ENCODE data around the gene TP53I11. TPM values are rescaled to one million over a fixed set of nuclear protein-coding genes. Genes with fewer than 3 reads are reported as not detected.
A peak's percentile ranks its signal among the peaks of the same experiment; 100 is the strongest.

The TP53I11 gene
- total RNA-seq, 1 donor from 2014 or later: 36.9 TPM

DNA sequence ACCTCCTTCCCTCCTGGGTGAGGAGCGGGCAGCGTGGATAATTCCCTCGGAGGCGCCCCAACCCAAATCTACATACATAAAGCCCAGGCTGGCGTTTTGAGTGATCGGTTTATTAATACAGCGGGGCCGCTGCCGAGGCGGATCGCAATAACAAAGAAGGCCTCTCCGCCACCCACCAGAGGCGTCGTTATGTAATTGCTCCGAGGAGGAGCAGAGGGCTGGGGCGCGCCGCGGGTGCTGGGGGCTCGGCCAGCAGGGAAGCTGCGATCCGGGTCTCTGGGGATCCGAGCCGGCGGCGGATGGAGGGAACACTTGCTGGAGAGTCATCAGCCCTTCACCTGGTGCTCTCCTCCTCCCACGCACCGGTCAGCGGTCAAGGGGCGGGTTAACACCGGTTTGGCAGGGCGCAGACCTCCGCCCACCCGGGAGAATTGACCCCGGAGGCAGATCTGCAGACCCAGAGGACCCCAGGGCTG, 6.4 kb upstream of the TP53I11 start:
- DNase-seq: no peak

GRCh38 chr11:44955015-44955738, 4.5 kb upstream of the TP53I11 start:
- DNase-seq: peak; percentile 59

- no peak for DNase-seq
Observed at GRCh38 chr11:44954051-44954906, 3.6 kb upstream of the TP53I11 start.

DNA sequence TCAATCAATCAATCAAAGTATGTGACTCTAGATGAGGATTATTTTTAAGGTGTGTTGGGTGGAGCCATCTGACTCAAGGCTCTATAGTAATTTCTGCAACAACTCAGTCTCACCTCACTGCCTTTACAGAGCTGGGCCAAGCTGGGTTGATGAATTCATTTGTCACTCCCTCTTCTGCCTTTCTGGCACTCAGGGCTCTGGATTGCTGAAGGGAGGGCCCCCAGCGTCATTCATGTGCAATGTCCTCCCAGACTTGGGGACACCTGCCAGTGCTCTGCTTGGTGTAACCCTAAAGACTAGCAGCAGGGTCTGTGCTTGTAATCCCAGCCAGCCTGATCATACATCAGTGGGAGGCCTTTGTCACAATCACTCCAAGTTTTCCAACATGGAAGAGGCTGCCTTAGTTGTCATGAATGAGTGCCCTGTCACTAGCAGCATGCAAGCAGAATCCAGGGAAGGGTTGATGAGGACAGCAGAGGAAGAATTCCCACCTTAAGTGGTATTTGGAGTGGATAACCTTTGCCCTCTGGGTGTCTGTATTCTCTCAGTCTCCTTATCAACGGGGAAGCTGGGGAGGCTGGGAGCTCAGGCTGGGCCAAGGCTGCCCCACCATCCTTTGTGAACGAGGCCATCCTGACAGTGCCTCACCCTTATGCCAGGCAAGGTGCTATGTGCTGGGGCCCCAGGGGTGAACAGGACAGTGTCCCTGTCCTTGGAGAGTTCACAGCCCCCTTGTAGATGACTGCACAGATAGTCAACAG, 2.0 kb upstream of the TP53I11 start:
- no peak for DNase-seq

DNA sequence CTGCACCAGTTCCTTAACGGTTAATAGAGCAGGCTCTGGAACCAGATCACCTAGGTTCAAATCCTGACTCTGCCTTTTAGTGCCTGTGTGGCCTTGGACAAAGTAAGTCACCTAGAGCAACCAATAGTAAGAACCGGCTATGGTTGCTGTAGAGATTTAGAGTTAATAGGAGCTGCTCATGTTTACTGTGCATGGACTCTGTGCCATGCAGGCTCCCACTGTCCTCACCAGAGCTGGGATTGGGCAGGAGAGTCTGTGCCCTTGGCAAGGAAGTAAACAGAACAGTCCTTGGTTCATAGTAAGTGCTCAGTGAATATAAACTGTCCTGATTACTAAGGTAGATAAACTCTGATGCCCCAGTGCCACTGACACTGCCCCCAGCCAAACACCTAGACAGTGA, 1.4 kb upstream of the TP53I11 start:
- no peak for DNase-seq

- DNase-seq: peak; percentile 58
Observed at GRCh38 chr11:44950031-44950624, 555 bp downstream of the TP53I11 start.

- DNase-seq: peak; percentile 69
Observed at GRCh38 chr11:44949160-44950030, 1.3 kb downstream of the TP53I11 start.

- DNase-seq: no peak
Observed at GRCh38 chr11:44948155-44948554, 2.5 kb downstream of the TP53I11 start.

DNA sequence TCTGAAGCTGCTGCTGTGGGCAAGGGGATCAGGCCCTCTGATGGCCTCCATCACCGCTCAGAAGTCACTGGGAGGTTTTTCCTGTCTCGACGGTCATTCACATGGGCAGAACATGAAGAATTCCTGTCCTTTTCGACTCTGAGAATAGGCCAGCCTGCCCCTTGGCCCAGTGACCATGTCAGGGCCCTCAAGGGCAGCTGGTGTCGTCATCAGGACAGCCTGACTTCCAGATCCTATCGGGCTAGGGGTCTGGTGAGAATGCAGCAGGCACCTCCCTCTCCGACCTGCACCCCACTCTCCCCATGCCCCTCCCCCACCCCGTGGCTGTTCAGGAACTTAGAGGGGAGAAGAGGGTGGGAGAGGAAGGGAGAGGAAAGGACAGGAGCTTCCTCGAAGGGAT, 3.6 kb downstream of the TP53I11 start:
- no peak for DNase-seq

DNA sequence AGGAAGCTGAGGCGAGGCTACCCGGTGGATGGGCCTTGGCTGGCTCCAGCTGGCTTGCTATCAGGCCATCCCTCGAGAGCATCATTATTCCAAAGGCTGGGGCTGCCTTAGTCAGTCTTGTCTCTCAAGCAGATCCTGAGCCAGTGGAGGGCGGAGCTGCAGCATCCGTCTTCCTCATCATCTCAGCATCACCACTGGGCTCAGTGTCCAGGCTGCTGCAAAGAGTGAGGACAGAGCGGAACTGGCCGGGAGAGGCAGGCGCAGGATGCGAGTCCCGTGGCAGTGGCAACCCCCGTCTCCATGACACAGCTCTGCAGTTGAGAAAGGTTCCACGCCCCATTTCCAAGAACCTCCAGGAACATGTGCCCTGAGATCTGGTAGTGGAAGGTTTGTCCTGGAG, 4.4 kb downstream of the TP53I11 start:
- no peak for DNase-seq

DNA sequence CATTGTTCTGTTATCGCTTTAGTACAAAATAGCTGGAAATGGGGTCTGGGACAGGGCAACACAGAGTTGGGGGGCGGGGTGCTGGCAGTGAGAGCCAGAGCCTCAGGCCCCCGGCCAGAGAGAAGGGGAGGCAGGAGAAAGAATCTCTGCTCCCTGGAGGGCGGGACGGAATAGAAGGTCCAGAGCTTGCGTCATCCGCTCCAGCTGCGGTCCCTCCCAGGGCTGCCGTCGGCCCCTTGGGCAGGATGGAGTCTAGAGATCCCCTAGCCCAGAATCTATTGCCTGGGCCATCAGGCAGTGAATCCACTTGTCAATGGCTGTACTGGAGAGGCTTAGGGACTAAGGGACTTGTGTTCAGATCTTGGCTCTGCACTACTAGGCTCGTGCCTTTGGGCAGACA, 5.0 kb downstream of the TP53I11 start:
- no peak for DNase-seq

- no peak for DNase-seq
Observed at GRCh38 chr11:44944853-44945235, 5.8 kb downstream of the TP53I11 start.

GRCh38 chr11:44944181-44944852, 6.4 kb downstream of the TP53I11 start:
- DNase-seq: no peak

- peak; percentile 45 for DNase-seq
Observed at GRCh38 chr11:44943696-44944095, 7.0 kb downstream of the TP53I11 start.

DNA sequence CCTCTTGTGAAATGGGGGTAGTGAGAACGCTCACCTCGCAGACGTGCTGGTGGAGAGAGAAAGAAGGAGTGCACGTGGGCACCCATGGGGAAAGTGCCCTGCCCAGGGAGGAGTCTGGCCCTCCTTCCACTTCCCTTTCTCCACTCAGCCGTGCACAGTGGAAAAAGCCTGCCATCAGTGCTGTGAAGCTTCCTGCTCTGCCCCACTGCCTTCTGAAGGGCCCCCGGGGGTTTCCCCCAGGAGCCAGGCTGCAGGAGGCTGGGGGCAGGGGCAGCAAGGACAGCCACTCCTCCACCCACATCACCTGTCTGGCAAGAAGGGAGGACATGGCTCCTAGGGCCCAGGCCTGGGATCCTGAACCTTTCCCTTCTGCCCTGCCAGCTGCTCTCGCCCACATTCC, 7.6 kb downstream of the TP53I11 start:
- no peak for DNase-seq

DNA sequence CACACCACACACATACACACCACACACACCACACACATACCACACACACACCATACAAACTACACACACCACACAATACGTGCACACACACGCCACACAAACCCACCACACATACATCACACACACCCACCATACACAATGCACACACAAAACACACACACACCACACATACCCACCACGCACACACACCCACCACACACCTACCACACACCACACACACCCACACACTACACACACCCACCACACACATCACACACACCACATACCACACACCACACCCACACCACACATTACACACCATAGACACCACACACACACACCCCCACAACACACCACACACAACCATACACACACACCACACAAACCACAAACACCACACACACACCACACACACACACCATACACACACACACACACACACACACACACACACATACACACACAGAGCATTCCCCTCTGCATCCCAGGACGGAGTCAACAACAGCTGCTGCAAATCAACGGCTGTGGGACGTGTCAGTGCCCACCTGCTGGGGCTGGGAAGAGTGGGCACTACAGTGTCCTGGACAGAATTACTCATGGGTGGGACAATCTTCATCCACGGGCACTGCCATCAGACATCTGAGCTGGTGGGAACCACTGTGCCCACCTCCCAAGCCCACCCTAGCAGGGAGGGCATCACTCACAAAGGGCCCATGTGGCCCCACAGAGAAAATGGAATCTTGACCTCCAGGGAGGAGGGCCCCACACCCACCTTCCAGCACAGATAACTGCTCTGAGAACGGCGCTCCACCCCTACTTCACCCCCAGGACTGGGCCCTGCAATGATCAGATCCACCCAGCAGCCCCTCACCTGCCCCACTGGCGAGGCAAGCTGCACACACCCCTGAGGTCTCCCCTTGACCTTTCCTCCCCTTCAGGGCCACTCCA, 8.4 kb downstream of the TP53I11 start:
- DNase-seq: peak; percentile 72

GRCh38 chr11:44941259-44942021, 9.2 kb downstream of the TP53I11 start:
- peak; percentile 48 for DNase-seq

DNA sequence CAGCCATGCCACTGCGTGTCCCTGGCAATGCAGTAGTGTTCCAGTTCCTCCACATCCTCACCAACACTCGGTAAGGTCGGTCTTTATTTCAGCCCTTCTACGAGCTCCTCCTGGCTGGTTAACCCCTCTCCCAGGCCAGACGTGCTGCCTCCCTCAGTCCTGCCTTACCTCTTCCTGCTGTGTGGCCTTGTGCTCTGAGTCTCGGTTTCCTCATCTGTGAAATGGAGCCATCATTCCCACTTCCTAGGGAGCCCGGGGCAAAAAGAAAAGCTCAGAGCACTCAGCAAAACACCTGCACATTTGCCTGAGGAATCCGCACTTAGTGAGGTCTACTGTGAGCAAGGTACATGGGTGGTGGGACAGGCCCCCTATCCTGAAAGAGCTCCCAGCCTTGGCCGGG, 9.8 kb downstream of the TP53I11 start:
- DNase-seq: no peak

DNA sequence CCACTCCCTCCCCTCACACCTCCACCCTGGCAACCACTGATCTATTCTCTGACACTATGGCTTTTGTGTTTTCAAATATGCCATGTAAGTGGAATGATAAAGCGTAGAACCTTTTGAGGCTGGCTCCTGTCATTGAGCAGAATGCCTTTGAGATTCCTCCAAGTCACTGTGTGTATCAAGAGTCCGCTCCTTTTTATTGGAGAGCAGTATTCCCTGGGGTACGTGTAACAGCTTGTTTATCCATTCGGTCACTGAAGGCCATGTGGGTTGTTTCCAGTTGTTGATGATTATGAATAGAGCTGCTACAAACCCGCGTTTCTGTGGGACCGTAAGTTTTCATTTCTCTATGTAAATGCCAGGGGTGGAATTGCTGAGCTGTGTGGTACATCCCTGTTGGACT, 10.3 kb downstream of the TP53I11 start:
- no peak for DNase-seq
